Keratinocyte (primary cell): ENCODE results near the gene FHIT. TPM values are rescaled to one million over a fixed set of nuclear protein-coding genes. Genes with fewer than 3 reads are reported as not detected.

ENCODE experiments used
- DNase-seq: peaks from one replicate; pipeline ENCODE4 v3.0.0-alpha.2; 2011; ENCODE audit warnings: low read depth, missing footprints, low spot score
- FAIRE-seq: peaks from 2 replicates; lab custom pipeline; 2011; peaks lifted over from hg19 to GRCh38; lab: Jason Lieb, UNC
- H2AFZ ChIP-seq: 2 replicates; pipeline ENCODE4 v1.6.0; 2012; ENCODE audit warnings: low read length, control low read depth, inconsistent platforms; ENCODE audit not compliant: control insufficient read depth
- H3K27ac ChIP-seq: 2 replicates; pipeline ENCODE4 v1.5.1; 2011; ENCODE audit warnings: low read length; ENCODE audit not compliant: control insufficient read depth, insufficient read depth
- H3K27me3 ChIP-seq: 3 replicates; pipeline ENCODE4 v1.6.0; 2011; ENCODE audit warnings: low read length; ENCODE audit not compliant: control insufficient read depth, insufficient read depth; ENCODE audit errors: extremely low read depth
- H3K36me3 ChIP-seq, 2 experiments: 2 replicates in 1 of 2; 3 replicates in 1 of 2; pipeline ENCODE4 v1.5.1; 2011; ENCODE audit warnings: low read length in 2 of 2, mild to moderate bottlenecking in 1 of 2; ENCODE audit not compliant: control insufficient read depth in 2 of 2, insufficient read depth in 2 of 2; ENCODE audit errors: extremely low read depth in 1 of 2
- H3K4me1 ChIP-seq: 3 replicates; pipeline ENCODE4 v1.5.1; 2011; ENCODE audit warnings: low read length; ENCODE audit not compliant: control insufficient read depth, insufficient read depth; ENCODE audit errors: extremely low read depth
- H3K4me2 ChIP-seq: 3 replicates; pipeline ENCODE4 v1.6.0; 2011; ENCODE audit warnings: low read depth, low read length; ENCODE audit not compliant: control insufficient read depth, insufficient read depth; ENCODE audit errors: extremely low read depth
- H3K4me3 ChIP-seq, 3 experiments: fragments of 200-600 bp in 1 of 3; sonication (generic) in 1 of 3; 2 replicates in 2 of 3; 3 replicates in 1 of 3; pipeline ENCODE4 v1.5.1; 2011 to 2016; ENCODE audit warnings: low read length in 3 of 3, mild to moderate bottlenecking in 3 of 3, control low read depth in 2 of 3, inconsistent platforms in 1 of 3, low read depth in 1 of 3, mixed read lengths in 1 of 3, mixed run types in 1 of 3, moderate library complexity in 1 of 3; ENCODE audit not compliant: control insufficient read depth in 2 of 3, insufficient read depth in 2 of 3; ENCODE audit errors: extremely low read depth in 1 of 3
- H3K79me2 ChIP-seq: 2 replicates; pipeline ENCODE4 v1.6.0; 2012; ENCODE audit warnings: low read length; ENCODE audit not compliant: control insufficient read depth, insufficient read depth
- H3K9ac ChIP-seq: 3 replicates; pipeline ENCODE4 v1.6.0; 2011; ENCODE audit warnings: low read length; ENCODE audit not compliant: control insufficient read depth, insufficient read depth; ENCODE audit errors: extremely low read depth
- H3K9me1 ChIP-seq: 3 replicates; pipeline ENCODE4 v1.6.0; 2011; ENCODE audit warnings: low read length; ENCODE audit not compliant: control insufficient read depth, insufficient read depth; ENCODE audit errors: extremely low read depth
- H3K9me3 ChIP-seq: 2 replicates; pipeline ENCODE4 v1.5.1; 2012; ENCODE audit warnings: low read depth, low read length; ENCODE audit not compliant: control insufficient read depth
- H4K20me1 ChIP-seq: 3 replicates; pipeline ENCODE4 v1.6.0; 2011; ENCODE audit warnings: low read length; ENCODE audit not compliant: control insufficient read depth, insufficient read depth; ENCODE audit errors: extremely low read depth
- EZH2 ChIP-seq: IDR thresholded peaks from one replicate; pipeline ENCODE4 v1.6.1; 2012; ENCODE audit warnings: inconsistent platforms, mild to moderate bottlenecking, low read length, moderate library complexity
- dilution Hi-C: fragments of 300-500 bp; cut with MboI; formaldehyde crosslinking; loops from one replicate; pipeline ENCODE4 v1.7.0; 2020; ENCODE audit warnings: low sequenced_read_pairs; ENCODE audit not compliant: extremely low pct_ligation_motif_present
- polyA plus RNA-seq, 5 experiments: library from polyadenylated mRNA; depleted of rRNA in 3 of 5; stranded (reverse) in 3 of 5; stranded (forward) in 1 of 5; unstranded in 1 of 5; fragments of >200 nt; gene quantifications; 1 replicate in 1 of 5; 2 replicates in 3 of 5; 3 replicates in 1 of 5; pipeline versions ENCODE4 v1.2.1 to v1.2.3, GENCODE V29; 2011 to 2012; ENCODE audit warnings: missing spikeins in 2 of 5, low read depth in 1 of 5, low replicate concordance in 1 of 5
- TF ChIP-seq, protein P1 (sequence below), 3 experiments: IDR thresholded peaks in 1 of 3; conservative IDR thresholded peaks in 1 of 3; optimal IDR thresholded peaks in 1 of 3; 2 replicates in 2 of 3; 3 replicates in 1 of 3; pipeline versions ENCODE3 to v1.5.1; 2011; ENCODE audit warnings: low read length in 3 of 3, mild to moderate bottlenecking in 3 of 3, moderate library complexity in 2 of 3, control low read depth in 1 of 3, inconsistent platforms in 1 of 3; ENCODE audit not compliant: insufficient read depth in 2 of 3; ENCODE audit errors: extremely low read depth in 1 of 3

Gene FHIT
- polyA plus RNA-seq, 1 donor (not counting 4 experiments of a cell fraction or from before 2014, with no cell fraction given) = 2.2 TPM

DNA sequence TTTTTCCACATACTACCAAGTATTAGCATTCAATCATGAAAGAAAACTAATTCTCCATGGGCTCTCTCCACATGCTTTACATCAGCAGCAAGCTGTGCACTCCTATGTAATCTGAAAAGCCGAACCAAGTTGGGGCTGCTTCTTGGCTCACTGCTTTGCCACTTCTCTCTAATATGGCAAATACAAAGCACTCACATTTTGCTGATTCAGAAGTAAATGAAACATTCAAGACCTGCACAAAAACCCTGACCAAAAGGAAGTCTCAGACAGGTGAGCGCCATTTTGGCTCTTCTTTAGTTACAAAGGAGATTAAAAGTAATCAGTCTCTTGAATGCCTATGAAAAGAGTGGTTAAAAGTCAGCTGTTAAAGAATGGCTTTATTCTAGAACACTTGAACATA is 915.2 kb downstream of the FHIT start:
- TF ChIP-seq EZH2 = no peak
- TF ChIP-seq, protein P1, sequence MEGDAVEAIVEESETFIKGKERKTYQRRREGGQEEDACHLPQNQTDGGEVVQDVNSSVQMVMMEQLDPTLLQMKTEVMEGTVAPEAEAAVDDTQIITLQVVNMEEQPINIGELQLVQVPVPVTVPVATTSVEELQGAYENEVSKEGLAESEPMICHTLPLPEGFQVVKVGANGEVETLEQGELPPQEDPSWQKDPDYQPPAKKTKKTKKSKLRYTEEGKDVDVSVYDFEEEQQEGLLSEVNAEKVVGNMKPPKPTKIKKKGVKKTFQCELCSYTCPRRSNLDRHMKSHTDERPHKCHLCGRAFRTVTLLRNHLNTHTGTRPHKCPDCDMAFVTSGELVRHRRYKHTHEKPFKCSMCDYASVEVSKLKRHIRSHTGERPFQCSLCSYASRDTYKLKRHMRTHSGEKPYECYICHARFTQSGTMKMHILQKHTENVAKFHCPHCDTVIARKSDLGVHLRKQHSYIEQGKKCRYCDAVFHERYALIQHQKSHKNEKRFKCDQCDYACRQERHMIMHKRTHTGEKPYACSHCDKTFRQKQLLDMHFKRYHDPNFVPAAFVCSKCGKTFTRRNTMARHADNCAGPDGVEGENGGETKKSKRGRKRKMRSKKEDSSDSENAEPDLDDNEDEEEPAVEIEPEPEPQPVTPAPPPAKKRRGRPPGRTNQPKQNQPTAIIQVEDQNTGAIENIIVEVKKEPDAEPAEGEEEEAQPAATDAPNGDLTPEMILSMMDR (optimal IDR thresholded peaks at IDR 0.05 in 1 of 3, IDR thresholded peaks at IDR 0.05 in 1 of 3, conservative IDR thresholded peaks at IDR 0.05 in 1 of 3; ENCODE audit: extremely low read depth in 1 of 3, insufficient read depth in 2 of 3, low read length in 3 of 3) = no peak
- H3K9me3 ChIP-seq = no peaks in the 10 kb centered on the region
- H3K79me2 ChIP-seq = no peaks in the 10 kb centered on the region
- H3K27me3 ChIP-seq = no peaks in the 10 kb centered on the region
- no peaks in the 10 kb centered on the region for H4K20me1 ChIP-seq
- no peak overlapping the region for H3K9ac ChIP-seq
- no peaks in the 10 kb centered on the region for H3K4me1 ChIP-seq
- no peaks in the 10 kb centered on the region for H3K36me3 ChIP-seq
- no peak for DNase-seq
- H3K9me1 ChIP-seq = no peaks in the 10 kb centered on the region
- no peak overlapping the region for H3K27ac ChIP-seq
- H3K4me2 ChIP-seq = no peak overlapping the region
- H3K4me3 ChIP-seq = no peak overlapping the region
- H2AFZ ChIP-seq = no peak overlapping the region
- no peak for FAIRE-seq
- dilution Hi-C loops = no loop called here

DNA sequence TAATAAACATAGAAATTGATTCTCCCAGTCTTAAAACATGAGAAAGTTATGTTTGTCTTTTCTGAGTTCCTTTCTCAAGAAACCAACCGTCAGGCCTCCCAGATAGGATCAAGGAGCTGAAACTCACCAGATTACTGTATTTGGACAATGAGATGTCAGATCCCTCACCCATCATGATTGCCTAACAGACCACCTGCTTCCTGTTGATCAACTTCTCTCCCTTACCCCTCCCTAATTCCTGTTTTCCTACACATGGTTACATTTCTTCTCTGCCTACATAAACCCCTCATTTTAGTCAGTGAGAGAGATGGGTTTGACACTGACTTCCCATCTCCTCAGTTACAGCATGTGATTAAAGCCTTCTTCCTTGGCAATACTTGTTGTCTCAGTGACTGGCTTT is 917.5 kb downstream of the FHIT start:
- Histone ChIP-seq H3K4me3 (no peak overlapping the region), H3K27me3 (no peaks in the 10 kb centered on the region), H4K20me1 (no peaks in the 10 kb centered on the region), H3K9me1 (no peaks in the 10 kb centered on the region), H3K4me1 (no peaks in the 10 kb centered on the region), H3K36me3 (no peaks in the 10 kb centered on the region), H3K4me2 (no peak overlapping the region), H2AFZ (no peak overlapping the region), H3K27ac (no peak overlapping the region), H3K9me3 (no peaks in the 10 kb centered on the region), H3K79me2 (no peaks in the 10 kb centered on the region), H3K9ac (no peak overlapping the region)
- DNase-seq = no peak
- FAIRE-seq = no peak
- TF ChIP-seq, protein P1 (optimal IDR thresholded peaks at IDR 0.05 in 1 of 3, IDR thresholded peaks at IDR 0.05 in 1 of 3, conservative IDR thresholded peaks at IDR 0.05 in 1 of 3; ENCODE audit: extremely low read depth in 1 of 3, insufficient read depth in 2 of 3, low read length in 3 of 3) = no peak
- dilution Hi-C loops = no loop called here
